Measurements from ENCODE around the gene DEFB128.

DNA sequence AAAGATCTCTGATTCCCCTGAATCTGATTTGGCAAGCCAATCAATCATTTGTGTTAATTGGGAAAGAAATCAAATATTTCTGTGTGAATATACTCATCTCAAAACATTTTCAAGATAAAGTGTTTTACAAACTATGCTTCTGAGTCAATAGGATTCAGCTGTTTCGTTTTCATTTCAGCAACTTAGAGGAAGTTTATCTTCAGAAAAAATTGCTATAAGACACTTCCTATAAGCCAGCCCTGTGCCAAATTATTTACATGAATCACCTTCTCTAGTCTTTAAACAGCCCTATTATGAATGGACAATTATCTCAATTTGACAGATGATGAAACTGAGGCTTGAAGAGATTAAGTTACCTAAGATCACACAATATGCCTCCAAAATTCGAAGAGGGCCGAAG, 48.4 kb upstream of the DEFB128 start:
- TF ChIP-seq, protein P1, sequence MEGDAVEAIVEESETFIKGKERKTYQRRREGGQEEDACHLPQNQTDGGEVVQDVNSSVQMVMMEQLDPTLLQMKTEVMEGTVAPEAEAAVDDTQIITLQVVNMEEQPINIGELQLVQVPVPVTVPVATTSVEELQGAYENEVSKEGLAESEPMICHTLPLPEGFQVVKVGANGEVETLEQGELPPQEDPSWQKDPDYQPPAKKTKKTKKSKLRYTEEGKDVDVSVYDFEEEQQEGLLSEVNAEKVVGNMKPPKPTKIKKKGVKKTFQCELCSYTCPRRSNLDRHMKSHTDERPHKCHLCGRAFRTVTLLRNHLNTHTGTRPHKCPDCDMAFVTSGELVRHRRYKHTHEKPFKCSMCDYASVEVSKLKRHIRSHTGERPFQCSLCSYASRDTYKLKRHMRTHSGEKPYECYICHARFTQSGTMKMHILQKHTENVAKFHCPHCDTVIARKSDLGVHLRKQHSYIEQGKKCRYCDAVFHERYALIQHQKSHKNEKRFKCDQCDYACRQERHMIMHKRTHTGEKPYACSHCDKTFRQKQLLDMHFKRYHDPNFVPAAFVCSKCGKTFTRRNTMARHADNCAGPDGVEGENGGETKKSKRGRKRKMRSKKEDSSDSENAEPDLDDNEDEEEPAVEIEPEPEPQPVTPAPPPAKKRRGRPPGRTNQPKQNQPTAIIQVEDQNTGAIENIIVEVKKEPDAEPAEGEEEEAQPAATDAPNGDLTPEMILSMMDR (IDR thresholded peaks at IDR 0.05; ENCODE audit: insufficient read depth, low read length, poor library complexity, severe bottlenecking) = no peak
- TF ChIP-seq EZH2phosphoT487 (conservative IDR thresholded peaks at IDR 0.05; ENCODE audit: low read length) = no peak

All from SU-DHL-6 (cell line).